Measurements from ENCODE around the gene C2CD2. TPM values are rescaled to one million over a fixed set of nuclear protein-coding genes. Genes with fewer than 3 reads are reported as not detected.

The C2CD2 gene
- total and polyA plus RNA-seq, 10 of the 15 experiments (the other 5 are each of a cell fraction or from before 2014, with no cell fraction given) = 2.2 to 30.9 (median 9.9) TPM

GRCh38 chr21:41958886-41959563 lies 5.2 kb upstream of the C2CD2 start:
- POLR2A ChIA-PET = no interaction called here
- no peak for DNase-seq (ENCODE audit: low read depth, low spot score)

DNA sequence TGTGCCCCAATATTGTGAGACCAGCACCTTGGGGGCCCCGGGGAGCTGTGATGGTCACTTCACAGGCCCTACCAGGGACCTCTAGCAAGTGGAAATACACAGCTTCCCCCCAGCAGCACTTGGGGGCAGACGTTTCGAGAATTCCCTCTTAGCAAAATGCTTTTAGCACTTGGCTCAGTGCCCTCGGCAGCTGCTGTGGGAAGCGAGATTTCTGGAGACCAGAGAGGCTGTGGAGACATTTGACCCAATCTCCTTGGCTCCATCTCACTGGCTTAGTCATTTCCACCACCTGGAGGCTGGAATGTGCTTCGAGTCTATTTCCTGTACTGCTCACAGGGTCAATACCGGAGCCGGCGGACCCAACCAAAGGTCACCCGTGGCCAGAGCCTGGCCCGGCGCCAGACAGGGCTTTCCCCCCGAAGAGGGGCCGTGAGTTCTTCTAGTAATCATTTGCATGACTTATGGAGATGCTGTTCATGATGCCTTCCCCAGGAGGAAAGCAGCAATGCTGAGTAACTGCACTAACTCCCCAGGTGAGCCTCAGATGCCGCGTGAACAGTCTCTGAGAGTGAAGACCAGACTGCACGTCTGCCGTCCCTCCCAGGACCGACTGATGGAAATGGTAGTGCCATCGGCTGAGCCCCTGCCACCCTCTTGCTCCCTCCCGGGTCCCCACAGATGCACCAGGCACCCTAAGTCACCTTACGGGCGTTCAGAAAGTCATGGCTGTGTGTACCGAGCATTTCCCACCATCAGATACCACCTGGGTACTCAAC lies 4.4 kb upstream of the C2CD2 start:
- ChIA-PET SMC1A (ENCODE audit: uncharacterized antibody, unreplicated experiment) (interaction anchor here (0.6 to 1.0 kb wide), 2 partner anchors 31 to 47 kb away, joined by 3 read pairs; no protein-coding TSS in a partner anchor), RAD21 (ENCODE audit: unreplicated experiment) (interaction anchor here (0.9 to 1.5 kb wide), 4 partner anchors 30 to 187 kb away, joined by 3 to 4 read pairs (median 3); no protein-coding TSS in a partner anchor), POLR2A (no interaction called here), CTCF (interaction anchor here (1.1 to 1.2 kb wide), 2 partner anchors 30 to 45 kb away, joined by 3 to 4 read pairs; no protein-coding TSS in a partner anchor)
- no peak for FAIRE-seq
- intact Hi-C loops (cut with micrococcal nuclease; ENCODE audit: unreplicated experiment) = no loop called here
- Histone ChIP-seq H3K4me1 (ENCODE audit: control insufficient read depth, insufficient read depth, low read length) (peaks cover 30% of the 10 kb centered on the region), H3K27ac (ENCODE audit: control insufficient read depth, insufficient read depth) (no peak overlapping the region), H3K4me3 (no peak overlapping the region), H4K20me1 (ENCODE audit: control insufficient read depth, insufficient read depth) (no peaks in the 10 kb centered on the region), H3K9ac (ENCODE audit: control insufficient read depth, insufficient read depth, low read length) (no peak overlapping the region), H3K4me2 (ENCODE audit: control insufficient read depth, insufficient read depth) (no peak overlapping the region), H3K79me2 (ENCODE audit: control insufficient read depth, insufficient read depth, low read length) (peaks cover 6% of the 10 kb centered on the region), H3K36me3 (ENCODE audit: control insufficient read depth in 2 of 2, insufficient read depth in 2 of 2, low read length in 1 of 2) (no peaks in the 10 kb centered on the region), H2AFZ (ENCODE audit: control insufficient read depth, low read depth, low read length) (no peak overlapping the region), H3K27me3 (replicated peaks in 1 of 2; ENCODE audit: control insufficient read depth in 2 of 2, insufficient read depth in 2 of 2, low read length in 1 of 2) (peaks cover 2% of the 10 kb centered on the region in 2 experiments; a peak in 2 of 4 replicates), H3K9me3 (replicated peaks; ENCODE audit: control insufficient read depth, insufficient read depth, low read length) (no peaks in the 10 kb centered on the region)
- no TSS peak for BruUV-seq (replicated peaks)
- in situ Hi-C loops (cut with MboI) = no loop called here
- DNase-seq (ENCODE audit: low read depth, low spot score) = no peak
- WGBS (ENCODE audit: insufficient coverage, insufficient replicate concordance, low lambda C conversion rate, missing lambda C conversion rate) = 66% methylated on average over 24 of the region's 24 CpGs
- ATAC-seq = no peak
- TF ChIP-seq, protein P1, sequence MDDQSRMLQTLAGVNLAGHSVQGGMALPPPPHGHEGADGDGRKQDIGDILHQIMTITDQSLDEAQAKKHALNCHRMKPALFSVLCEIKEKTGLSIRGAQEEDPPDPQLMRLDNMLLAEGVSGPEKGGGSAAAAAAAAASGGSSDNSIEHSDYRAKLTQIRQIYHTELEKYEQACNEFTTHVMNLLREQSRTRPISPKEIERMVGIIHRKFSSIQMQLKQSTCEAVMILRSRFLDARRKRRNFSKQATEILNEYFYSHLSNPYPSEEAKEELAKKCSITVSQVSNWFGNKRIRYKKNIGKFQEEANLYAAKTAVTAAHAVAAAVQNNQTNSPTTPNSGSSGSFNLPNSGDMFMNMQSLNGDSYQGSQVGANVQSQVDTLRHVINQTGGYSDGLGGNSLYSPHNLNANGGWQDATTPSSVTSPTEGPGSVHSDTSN (IDR thresholded peaks at IDR 0.05; ENCODE audit: insufficient replicate concordance, low read depth, low read length) = no peak
- TF ChIP-seq JUND (IDR thresholded peaks at IDR 0.05; ENCODE audit: low read depth, low read length) = no peak
- no peak for TF ChIP-seq NR2F1 (conservative IDR thresholded peaks at IDR 0.05)
- no peak for TF ChIP-seq YY1 (IDR thresholded peaks at IDR 0.05; ENCODE audit: low read depth, low read length)
- TF ChIP-seq, protein P2, sequence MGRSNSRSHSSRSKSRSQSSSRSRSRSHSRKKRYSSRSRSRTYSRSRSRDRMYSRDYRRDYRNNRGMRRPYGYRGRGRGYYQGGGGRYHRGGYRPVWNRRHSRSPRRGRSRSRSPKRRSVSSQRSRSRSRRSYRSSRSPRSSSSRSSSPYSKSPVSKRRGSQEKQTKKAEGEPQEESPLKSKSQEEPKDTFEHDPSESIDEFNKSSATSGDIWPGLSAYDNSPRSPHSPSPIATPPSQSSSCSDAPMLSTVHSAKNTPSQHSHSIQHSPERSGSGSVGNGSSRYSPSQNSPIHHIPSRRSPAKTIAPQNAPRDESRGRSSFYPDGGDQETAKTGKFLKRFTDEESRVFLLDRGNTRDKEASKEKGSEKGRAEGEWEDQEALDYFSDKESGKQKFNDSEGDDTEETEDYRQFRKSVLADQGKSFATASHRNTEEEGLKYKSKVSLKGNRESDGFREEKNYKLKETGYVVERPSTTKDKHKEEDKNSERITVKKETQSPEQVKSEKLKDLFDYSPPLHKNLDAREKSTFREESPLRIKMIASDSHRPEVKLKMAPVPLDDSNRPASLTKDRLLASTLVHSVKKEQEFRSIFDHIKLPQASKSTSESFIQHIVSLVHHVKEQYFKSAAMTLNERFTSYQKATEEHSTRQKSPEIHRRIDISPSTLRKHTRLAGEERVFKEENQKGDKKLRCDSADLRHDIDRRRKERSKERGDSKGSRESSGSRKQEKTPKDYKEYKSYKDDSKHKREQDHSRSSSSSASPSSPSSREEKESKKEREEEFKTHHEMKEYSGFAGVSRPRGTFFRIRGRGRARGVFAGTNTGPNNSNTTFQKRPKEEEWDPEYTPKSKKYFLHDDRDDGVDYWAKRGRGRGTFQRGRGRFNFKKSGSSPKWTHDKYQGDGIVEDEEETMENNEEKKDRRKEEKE (IDR thresholded peaks at IDR 0.05) = no peak
- no peak for TF ChIP-seq POLR2AphosphoS5 (IDR thresholded peaks at IDR 0.05; ENCODE audit: low read length)
- TF ChIP-seq BHLHE40 (IDR thresholded peaks at IDR 0.05; ENCODE audit: borderline replicate concordance in 1 of 2, low read depth in 2 of 2, low read length in 1 of 2) = no peak

More at GRCh38 chr21:41958886-41959563, 5.2 kb upstream of the C2CD2 start:
- Histone ChIP-seq H3K27me3 (replicated peaks in 1 of 2; ENCODE audit: control insufficient read depth in 2 of 2, insufficient read depth in 2 of 2, low read length in 1 of 2) (peaks cover 2% of the 10 kb centered on the region in 2 experiments; a peak in 2 of 4 replicates), H4K20me1 (ENCODE audit: control insufficient read depth, insufficient read depth) (no peaks in the 10 kb centered on the region), H3K36me3 (ENCODE audit: control insufficient read depth in 2 of 2, insufficient read depth in 2 of 2, low read length in 1 of 2) (no peaks in the 10 kb centered on the region), H2AFZ (ENCODE audit: control insufficient read depth, low read depth, low read length) (no peak overlapping the region), H3K9ac (ENCODE audit: control insufficient read depth, insufficient read depth, low read length) (no peak overlapping the region), H3K27ac (ENCODE audit: control insufficient read depth, insufficient read depth) (no peak overlapping the region), H3K79me2 (ENCODE audit: control insufficient read depth, insufficient read depth, low read length) (peaks cover 3% of the 10 kb centered on the region), H3K4me1 (ENCODE audit: control insufficient read depth, insufficient read depth, low read length) (peaks cover 30% of the 10 kb centered on the region), H3K4me3 (no peak overlapping the region), H3K4me2 (ENCODE audit: control insufficient read depth, insufficient read depth) (no peak overlapping the region), H3K9me3 (replicated peaks; ENCODE audit: control insufficient read depth, insufficient read depth, low read length) (no peaks in the 10 kb centered on the region)
- intact Hi-C loops (cut with micrococcal nuclease; ENCODE audit: unreplicated experiment) = no loop called here
- BruUV-seq (replicated peaks) = no TSS peak
- in situ Hi-C loops (cut with MboI) = no loop called here
- CTCF ChIA-PET = no interaction called here
- RAD21 ChIA-PET (ENCODE audit: unreplicated experiment) = interaction anchor here (0.9 to 1.4 kb wide), 2 partner anchors 158 to 186 kb away, joined by 3 read pairs; no protein-coding TSS in a partner anchor
- TF ChIP-seq ZNF622 (IDR thresholded peaks at IDR 0.05) = no peak
- TF ChIP-seq TCF3 (IDR thresholded peaks at IDR 0.05; ENCODE audit: borderline replicate concordance, insufficient read depth, low read depth, low read length) = no peak
- ATAC-seq (no peak), FAIRE-seq (no peak)
- WGBS (ENCODE audit: insufficient coverage, insufficient replicate concordance, low lambda C conversion rate, missing lambda C conversion rate) = 67% methylated on average over 16 of the region's 16 CpGs
- SMC1A ChIA-PET (ENCODE audit: uncharacterized antibody, unreplicated experiment) = interaction anchor here (1.0 kb wide), 1 partner anchor 32 kb away, joined by 3 read pairs; no protein-coding TSS in a partner anchor

Data from GM12878 (cell line).